Suprapubic skin (tissue), 4 donors: ENCODE data around the gene SLC38A6. TPM values are rescaled to one million over a fixed set of nuclear protein-coding genes. Genes with fewer than 3 reads are reported as not detected.
"Not testable (repeated sequence)": the region's sequence is repeated elsewhere in the genome, so short reads cannot be mapped to it uniquely, and the experiment has no call there.

Experiments used
- DNase-seq, 2 donors: peaks; one replicate each; pipeline ENCODE4 v3.0.0-alpha.2; 2019; ENCODE audit warnings: low spot score in 2 of 2
- H3K27ac ChIP-seq: fragments of 200-600 bp; sonication (generic); one replicate; pipeline ENCODE4 v1.5.1; 2019
- H3K27me3 ChIP-seq: fragments of 200-600 bp; sonication (generic); one replicate; pipeline ENCODE4 v1.5.1; 2019
- H3K36me3 ChIP-seq: fragments of 200-600 bp; sonication (generic); one replicate; pipeline ENCODE4 v1.5.1; 2019
- H3K4me1 ChIP-seq: fragments of 200-600 bp; sonication (generic); one replicate; pipeline ENCODE4 v1.5.1; 2019
- H3K4me3 ChIP-seq: fragments of 200-600 bp; sonication (generic); one replicate; pipeline ENCODE4 v1.5.1; 2019; ENCODE audit warnings: mild to moderate bottlenecking
- H3K9me3 ChIP-seq: fragments of 200-600 bp; sonication (generic); one replicate; pipeline ENCODE4 v1.5.1; 2019
- CTCF ChIP-seq, 2 donors: fragments of 200-600 bp in 1 of 2; fragments of 450-650 bp in 1 of 2; sonication (generic) in 1 of 2; IDR thresholded peaks; one replicate each; pipeline ENCODE4 v1.5.1; 2016 to 2019; ENCODE audit warnings: antibody characterized with exemption in 2 of 2, mild to moderate bottlenecking in 1 of 2, moderate library complexity in 1 of 2
- EP300 ChIP-seq: sonication (generic); formaldehyde crosslinking; IDR thresholded peaks from one replicate; pipeline ENCODE4 v1.6.1; 2017; ENCODE audit warnings: antibody characterized with exemption
- POLR2A ChIP-seq, 2 donors: fragments of 450-650 bp; IDR thresholded peaks; one replicate each; pipeline ENCODE4 v1.6.1; 2017; ENCODE audit warnings: antibody characterized with exemption in 2 of 2, mild to moderate bottlenecking in 2 of 2, moderate library complexity in 2 of 2
- POLR2AphosphoS5 ChIP-seq, 3 donors: sonication (generic); formaldehyde crosslinking; IDR thresholded peaks; one replicate each; pipeline ENCODE4 v1.6.1; 2017; ENCODE audit warnings: antibody characterized with exemption in 3 of 3
- WGBS: methylation state at CpG from one replicate; pipeline ENCODE4 v1.1.5; 2018; 5-methylcytosine and 5-hydroxymethylcytosine counted together
- total RNA-seq, 4 donors: library from RNA; depleted of rRNA; stranded (reverse); fragments of >200 nt; gene quantifications; one replicate each; pipeline ENCODE4 v1.1.0, GENCODE V29; 2016

Gene SLC38A6
- total RNA-seq, 4 donors from 2014 or later, result 7.8 to 14.3 (median 11.2) TPM

GRCh38 chr14:61064856-61065255 lies 83.8 kb downstream of the SLC38A6 start:
- Histone ChIP-seq H3K27ac (no peak overlapping the region), H3K4me3 (no peak overlapping the region), H3K27me3 (no peaks in the 10 kb centered on the region), H3K9me3 (no peaks in the 10 kb centered on the region), H3K36me3 (no peaks in the 10 kb centered on the region), H3K4me1 (no peaks in the 10 kb centered on the region)
- no peak for DNase-seq
- WGBS, result 88% methylated on average over 4 of the region's 4 CpGs
- TF ChIP-seq POLR2A (IDR thresholded peaks at IDR 0.05), result no peak
- TF ChIP-seq EP300, result no peak
- TF ChIP-seq POLR2AphosphoS5 (IDR thresholded peaks at IDR 0.05), result no peak
- TF ChIP-seq CTCF (IDR thresholded peaks at IDR 0.05), result no peak

- Histone ChIP-seq H3K36me3 (no peaks in the 10 kb centered on the region), H3K27ac (no peak overlapping the region), H3K4me3 (no peak overlapping the region), H3K4me1 (no peaks in the 10 kb centered on the region), H3K27me3 (no peaks in the 10 kb centered on the region), H3K9me3 (no peaks in the 10 kb centered on the region)
- TF ChIP-seq POLR2A (IDR thresholded peaks at IDR 0.05) (no peak), CTCF (IDR thresholded peaks at IDR 0.05) (no peak), POLR2AphosphoS5 (IDR thresholded peaks at IDR 0.05) (no peak), EP300 (no peak)
- DNase-seq, result no peak
These were observed 84.6 kb downstream of the SLC38A6 start for GRCh38 chr14:61065656-61066055.

- not testable (repeated sequence) for H3K27me3 ChIP-seq, H3K36me3 ChIP-seq, DNase-seq, H3K4me3 ChIP-seq, H3K4me1 ChIP-seq, H3K9me3 ChIP-seq, H3K27ac ChIP-seq
These were observed 91.4 kb downstream of the SLC38A6 start for GRCh38 chr14:61072442-61072841.

- TF ChIP-seq EP300 (no peak), POLR2A (IDR thresholded peaks at IDR 0.05) (no peak), CTCF (IDR thresholded peaks at IDR 0.05) (no peak), POLR2AphosphoS5 (IDR thresholded peaks at IDR 0.05) (no peak)
- WGBS, result 94% methylated on average over 3 of the region's 3 CpGs
These were observed 93.8 kb downstream of the SLC38A6 start for GRCh38 chr14:61074852-61075251.

GRCh38 chr14:61076556-61076955 lies 95.5 kb downstream of the SLC38A6 start:
- Histone ChIP-seq H3K4me3 (no peak overlapping the region), H3K4me1 (peaks cover 2% of the 10 kb centered on the region), H3K9me3 (no peaks in the 10 kb centered on the region), H3K27ac (no peak overlapping the region), H3K27me3 (no peaks in the 10 kb centered on the region), H3K36me3 (no peaks in the 10 kb centered on the region)
- TF ChIP-seq CTCF (IDR thresholded peaks at IDR 0.05) (no peak), EP300 (no peak), POLR2A (IDR thresholded peaks at IDR 0.05) (no peak), POLR2AphosphoS5 (IDR thresholded peaks at IDR 0.05) (no peak)
- no peak for DNase-seq
- WGBS, result 87% methylated on average over 2 of the region's 2 CpGs

More at GRCh38 chr14:61074852-61075251, 93.8 kb downstream of the SLC38A6 start:
- Histone ChIP-seq H3K27me3 (no peaks in the 10 kb centered on the region), H3K36me3 (no peaks in the 10 kb centered on the region), H3K27ac (no peak overlapping the region), H3K4me1 (peaks cover 2% of the 10 kb centered on the region), H3K9me3 (no peaks in the 10 kb centered on the region), H3K4me3 (no peak overlapping the region)
- DNase-seq, result no peak

- no peaks in the 10 kb centered on the region for H3K27me3 ChIP-seq
- no peaks in the 10 kb centered on the region for H3K36me3 ChIP-seq
- no peak overlapping the region for H3K4me3 ChIP-seq
- H3K4me1 ChIP-seq, result peaks cover 2% of the 10 kb centered on the region
- no peaks in the 10 kb centered on the region for H3K9me3 ChIP-seq
- H3K27ac ChIP-seq, result no peak overlapping the region
- DNase-seq, result no peak
- TF ChIP-seq POLR2AphosphoS5 (IDR thresholded peaks at IDR 0.05), result no peak
- no peak for TF ChIP-seq CTCF (IDR thresholded peaks at IDR 0.05)
- no peak for TF ChIP-seq POLR2A (IDR thresholded peaks at IDR 0.05)
- TF ChIP-seq EP300, result no peak
These were observed 96.4 kb downstream of the SLC38A6 start for GRCh38 chr14:61077437-61077836.
